NCI-H146 treated with DMSO at 0.1 percent for 48 hours (cell line): ENCODE results near the gene SPTAN1.
"Not testable (repeated sequence)": the region's sequence is repeated elsewhere in the genome, so short reads cannot be mapped to it uniquely, and the experiment has no call there.

Experiments used
- DNase-seq: peaks from one replicate; lab custom pipeline; 2025; ENCODE audit not compliant: unreplicated experiment; lab: John Stamatoyannopoulos, UW

Gene SPTAN1

GRCh38 chr9:128552153-128552743 lies at the start of gene SPTAN1:
Gene SPTAN1 (plus strand): TSS chr9:128552587. CDS start chr9:128566741, 14,154 bp downstream.
- peak; percentile 50 for DNase-seq

- DNase-seq: not testable (repeated sequence)
These were observed 49.0 kb upstream of the SPTAN1 start for GRCh38 chr9:128503415-128503825.

GRCh38 chr9:128503870-128504269 lies 48.5 kb upstream of the SPTAN1 start:
- DNase-seq: no peak

GRCh38 chr9:128504485-128505413 lies 47.6 kb upstream of the SPTAN1 start, which contains the start of gene GLE1:
Gene GLE1 (plus strand): TSS chr9:128504719. CDS start chr9:128504806, 87 bp downstream.
- DNase-seq: peak; percentile 33

GRCh38 chr9:128505414-128505765 lies 47.0 kb upstream of the SPTAN1 start:
- no peak for DNase-seq

DNA sequence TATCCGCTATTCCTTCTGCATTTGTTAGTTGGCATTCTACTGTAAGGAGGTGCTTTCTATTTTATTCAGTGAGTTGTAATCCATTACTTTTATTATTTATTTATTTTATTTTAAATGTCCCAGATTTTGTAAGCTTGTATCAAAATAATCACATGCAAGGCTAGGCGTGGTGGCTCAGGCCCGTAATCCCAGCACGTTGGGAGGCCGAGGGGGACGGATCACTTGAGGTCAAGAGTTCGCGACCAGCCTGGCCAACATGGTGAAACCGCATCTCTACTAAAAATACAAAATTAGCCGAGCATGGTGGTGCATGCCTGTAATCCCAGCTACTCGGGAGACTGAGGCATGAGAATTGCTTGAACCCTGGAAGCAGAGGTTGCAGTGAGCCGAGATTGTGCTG lies 46.5 kb upstream of the SPTAN1 start:
- not testable (repeated sequence) for DNase-seq

DNA sequence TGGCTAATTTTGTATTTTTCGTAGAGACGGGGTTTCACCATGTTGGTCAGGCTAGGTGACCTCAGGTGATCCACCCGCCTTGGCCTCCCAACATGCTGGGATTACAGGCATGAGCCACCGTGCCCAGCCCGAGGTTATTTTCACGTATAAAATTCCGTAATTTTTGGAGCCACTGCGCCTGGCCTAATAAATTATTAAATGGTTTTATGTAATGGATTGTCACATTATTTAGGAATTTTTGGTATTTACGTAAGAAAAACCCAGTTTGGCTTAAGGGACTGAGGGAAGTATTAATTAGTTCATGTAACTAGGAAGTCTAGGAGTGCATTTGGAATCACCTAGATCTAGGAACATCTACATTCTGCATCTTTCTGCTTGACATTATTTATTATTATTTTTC lies 39.6 kb upstream of the SPTAN1 start:
- no peak for DNase-seq

GRCh38 chr9:128521956-128522355 lies 30.4 kb upstream of the SPTAN1 start:
- DNase-seq: no peak

DNA sequence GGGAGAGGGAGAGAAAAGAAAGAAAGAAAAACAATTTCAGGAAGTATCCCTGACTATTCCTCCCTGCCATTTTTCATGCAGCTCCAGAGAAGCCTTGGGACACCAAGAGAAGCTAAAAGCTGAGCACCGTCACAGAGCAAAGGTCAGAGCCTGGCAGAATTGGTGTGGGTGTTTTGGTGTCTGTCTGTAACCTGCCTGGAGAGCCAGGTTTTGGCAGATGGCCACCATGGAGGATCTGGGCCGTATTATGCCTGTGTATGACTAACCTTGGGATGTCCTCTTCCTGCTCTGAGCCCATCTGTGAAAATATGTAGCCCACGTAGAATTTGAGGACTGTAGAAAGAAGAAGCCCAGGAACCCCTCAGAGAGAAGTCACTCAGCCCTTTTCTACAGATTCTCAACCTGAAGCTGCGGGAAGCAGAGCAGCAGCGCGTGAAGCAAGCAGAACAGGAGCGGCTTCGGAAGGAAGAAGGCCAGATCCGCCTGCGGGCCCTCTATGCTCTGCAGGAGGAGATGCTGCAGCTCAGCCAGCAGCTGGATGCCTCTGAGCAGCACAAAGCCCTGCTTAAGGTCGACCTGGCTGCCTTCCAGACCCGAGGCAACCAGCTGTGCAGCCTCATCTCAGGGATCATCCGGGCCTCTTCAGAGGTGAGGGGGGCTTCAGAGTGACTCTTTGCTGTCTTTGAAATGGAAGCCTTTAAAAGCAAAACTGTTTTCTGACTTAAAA lies 29.0 kb upstream of the SPTAN1 start:
- no peak for DNase-seq

DNA sequence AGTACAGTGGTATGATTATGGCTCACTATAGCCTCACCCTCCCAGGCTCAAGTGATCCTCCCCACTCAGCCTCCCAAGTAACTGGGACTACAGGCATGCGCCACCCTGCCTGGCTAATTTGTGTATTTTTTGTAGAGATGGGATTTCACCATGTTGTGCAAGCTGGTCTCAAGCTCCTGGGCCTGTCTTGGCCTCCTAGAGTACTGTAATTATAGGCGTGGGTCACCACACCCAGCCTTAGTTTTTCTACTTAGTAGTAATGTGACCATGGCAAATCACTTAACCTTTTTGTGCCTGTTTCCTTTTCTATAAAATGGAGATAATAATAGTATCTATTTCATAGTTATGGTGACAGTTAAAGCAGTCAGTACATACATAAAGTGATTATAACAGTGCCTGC lies 25.7 kb upstream of the SPTAN1 start:
- no peak for DNase-seq

- no peak for DNase-seq
These were observed 23.8 kb upstream of the SPTAN1 start for GRCh38 chr9:128528445-128529160.

GRCh38 chr9:128529191-128529590 lies 23.2 kb upstream of the SPTAN1 start:
- no peak for DNase-seq

DNA sequence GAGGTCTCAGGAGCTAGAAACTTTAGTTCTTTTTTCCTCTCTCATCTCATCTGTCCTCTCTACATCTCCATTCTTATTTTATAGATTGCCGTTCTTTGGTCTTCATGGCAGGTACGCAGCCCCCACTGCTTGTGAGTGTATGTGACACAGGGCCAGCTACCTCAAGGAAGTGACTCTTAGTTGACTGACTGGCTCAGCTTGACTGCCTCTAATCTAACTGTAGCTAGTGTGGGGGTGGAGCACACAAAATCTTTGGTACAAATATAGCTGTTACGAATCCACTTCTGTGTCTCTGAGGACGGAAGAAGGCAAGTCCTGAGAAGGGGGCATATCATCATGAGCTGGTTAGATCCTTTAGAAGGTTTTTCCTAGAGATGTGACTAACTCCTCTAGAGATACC lies 19.8 kb upstream of the SPTAN1 start:
- no peak for DNase-seq

- no peak for DNase-seq
These were observed 11.6 kb upstream of the SPTAN1 start for GRCh38 chr9:128540634-128541360.

- no peak for DNase-seq
These were observed 5.9 kb upstream of the SPTAN1 start for GRCh38 chr9:128546504-128546903.

GRCh38 chr9:128548876-128549275 lies 3.5 kb upstream of the SPTAN1 start:
- no peak for DNase-seq

GRCh38 chr9:128550226-128550625 lies 2.2 kb upstream of the SPTAN1 start:
- no peak for DNase-seq

- no peak for DNase-seq
These were observed 1.4 kb upstream of the SPTAN1 start for GRCh38 chr9:128550770-128551656.

GRCh38 chr9:128551657-128552152 lies 682 bp upstream of the SPTAN1 start:
- DNase-seq: no peak
